HG03064 (cell line): ENCODE measurements around the gene GTPBP6.
"Not testable (repeated sequence)": the region's sequence is repeated elsewhere in the genome, so short reads cannot be mapped to it uniquely, and the experiment has no call there.

Experiments used
- ATAC-seq: cut with Tn5 transposase; IDR thresholded peaks from one replicate; pipeline ENCODE4 v1.9.1; 2021; ENCODE audit warnings: low read depth; ENCODE audit not compliant: unreplicated experiment

GTPBP6 gene

DNA sequence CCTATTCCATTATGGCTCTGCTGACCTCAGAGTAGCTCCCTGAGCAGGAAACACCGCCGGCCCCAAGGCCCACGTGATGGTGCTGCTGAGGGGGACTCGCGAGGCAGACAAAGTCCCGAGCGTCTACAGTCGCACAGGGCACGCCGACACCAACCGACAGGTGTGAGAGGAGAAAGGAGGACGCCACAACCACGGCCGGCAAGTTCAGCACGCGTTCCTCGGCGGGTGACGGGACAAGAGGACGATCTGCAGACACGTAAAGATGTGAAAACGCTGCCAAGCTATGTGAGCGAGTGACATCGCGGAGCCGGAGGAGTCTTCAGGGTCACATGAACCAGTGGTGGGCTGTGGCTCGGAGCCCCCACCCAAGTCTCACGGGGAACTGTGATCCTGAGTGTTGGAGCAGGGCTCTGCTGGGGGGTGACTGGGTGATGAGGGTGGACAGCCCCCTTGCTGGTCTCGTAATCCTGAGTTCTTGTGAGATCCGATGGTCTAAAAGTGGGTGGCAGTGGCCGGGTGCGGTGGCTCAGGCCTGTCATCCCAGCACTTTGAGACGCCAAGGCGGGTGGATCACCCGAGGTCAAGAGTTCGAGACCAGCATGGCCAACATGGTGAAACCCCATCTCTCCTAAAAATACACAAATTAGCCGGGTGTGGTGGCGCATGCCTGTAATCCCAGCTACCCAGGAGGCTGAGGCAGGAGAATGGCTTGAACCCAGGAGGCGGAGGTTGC lies 34.2 kb upstream of the GTPBP6 start:
- ATAC-seq, result no peak

DNA sequence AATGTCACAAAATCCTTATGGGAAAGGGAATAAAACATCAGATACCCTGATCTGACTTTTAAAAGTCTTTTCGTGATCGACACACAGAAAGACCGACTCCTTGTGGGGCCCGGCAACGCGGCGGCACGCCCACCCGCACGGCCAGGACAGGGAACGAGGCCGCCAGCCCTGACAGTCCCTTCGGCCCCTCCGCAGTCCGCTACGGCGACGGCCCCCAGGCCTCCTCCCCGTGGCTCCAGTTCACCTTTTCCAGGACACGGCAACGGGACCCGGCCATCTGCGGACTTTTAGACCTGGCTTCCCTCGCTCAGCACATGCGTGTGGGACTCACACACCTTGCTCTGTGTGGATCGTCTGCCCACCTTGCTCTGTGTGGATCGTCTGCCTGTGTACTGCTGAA lies 33.6 kb upstream of the GTPBP6 start:
- no peak for ATAC-seq

DNA sequence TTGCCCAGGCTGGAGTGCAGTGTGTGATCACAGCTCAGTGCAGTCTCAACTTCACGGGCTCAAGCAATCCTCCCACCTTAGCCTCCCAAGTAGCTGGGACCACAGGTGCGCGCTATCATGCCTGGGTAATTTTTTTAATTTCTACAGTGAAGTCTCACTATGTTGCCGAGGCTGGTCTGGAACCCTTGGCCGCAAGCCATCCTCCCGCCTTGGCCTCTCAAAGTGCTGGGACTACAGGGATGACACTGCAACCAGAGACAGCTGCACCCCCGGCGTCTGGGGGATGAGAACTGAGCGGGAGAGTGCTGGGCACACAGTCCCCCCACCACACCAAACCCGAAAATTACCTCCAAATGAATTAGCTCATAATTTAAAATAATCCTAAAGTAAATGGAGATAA lies 33.1 kb upstream of the GTPBP6 start:
- no peak for ATAC-seq

GRCh38 chrX:351324-351641 lies 32.7 kb upstream of the GTPBP6 start:
- not testable (repeated sequence) for ATAC-seq

GRCh38 chrX:350534-351323 lies 32.1 kb upstream of the GTPBP6 start:
- no peak for ATAC-seq

GRCh38 chrX:350148-350533 lies 31.5 kb upstream of the GTPBP6 start:
- ATAC-seq, result no peak

- no peak for ATAC-seq
Measured at GRCh38 chrX:349702-350101, 31.1 kb upstream of the GTPBP6 start.

DNA sequence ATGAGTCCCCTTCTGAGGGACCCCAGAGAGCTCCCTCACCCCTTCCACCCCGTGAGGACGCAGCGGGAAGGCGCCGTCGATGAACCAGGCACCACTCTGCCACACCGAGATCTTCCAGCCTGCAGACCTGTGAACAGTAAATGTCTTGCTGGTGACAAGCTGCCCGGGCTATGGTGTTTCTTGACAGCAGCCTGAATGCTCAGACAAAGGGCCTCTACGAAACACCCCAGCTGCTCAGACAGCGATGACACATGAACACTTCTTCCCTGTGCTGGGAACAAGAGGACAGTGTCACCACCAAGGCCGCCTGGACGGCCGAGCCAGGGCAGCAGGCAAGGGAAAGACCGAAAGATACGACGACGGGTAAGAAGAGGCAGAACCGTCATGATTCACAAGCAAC lies 30.6 kb upstream of the GTPBP6 start:
- no peak for ATAC-seq

- ATAC-seq, result no peak
Measured at GRCh38 chrX:348461-349117, 30.0 kb upstream of the GTPBP6 start.

GRCh38 chrX:347351-348117 lies 28.9 kb upstream of the GTPBP6 start:
- ATAC-seq, result no peak

DNA sequence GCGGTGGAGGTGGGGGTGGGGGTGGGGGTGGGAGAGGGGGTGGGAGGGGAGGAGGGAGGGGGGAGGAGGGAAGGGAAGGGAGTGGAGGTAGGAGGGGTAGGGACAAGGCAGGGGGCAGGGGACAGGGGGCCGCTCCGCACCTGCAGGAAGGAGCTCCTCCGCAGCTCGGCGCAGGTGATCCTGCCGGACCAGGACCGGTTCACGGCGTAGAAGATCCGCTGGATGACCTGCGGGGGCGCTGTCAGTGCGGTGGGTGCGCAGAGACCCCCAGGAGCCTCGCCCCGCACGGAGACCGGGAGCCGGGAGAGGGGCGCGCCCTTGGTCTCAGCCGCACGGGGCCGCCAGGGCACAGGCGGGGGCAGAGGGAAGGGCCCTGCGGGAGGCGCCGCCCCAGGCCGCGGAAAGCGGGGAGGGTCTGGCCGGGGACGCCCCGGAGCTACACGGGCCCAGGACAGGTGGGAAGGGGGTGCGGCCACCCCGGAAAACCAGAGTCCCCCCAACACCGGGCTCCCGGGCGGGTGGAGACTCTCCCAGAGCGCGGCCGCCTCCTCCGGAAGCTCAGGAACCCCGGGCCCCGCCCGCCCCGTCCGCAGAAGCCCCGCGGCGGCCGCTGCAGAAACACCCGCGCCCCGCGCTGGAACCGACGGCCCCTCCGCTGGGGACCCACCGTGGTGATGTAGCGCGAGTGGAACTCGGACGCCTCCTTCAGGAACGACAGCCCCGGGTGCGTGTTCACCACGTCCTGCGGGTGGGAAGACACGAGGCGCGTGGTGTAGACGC lies 27.6 kb upstream of the GTPBP6 start:
- ATAC-seq, result no peak

- ATAC-seq, result no peak
Measured at GRCh38 chrX:345020-345925, 26.7 kb upstream of the GTPBP6 start.

- no peak for ATAC-seq
Measured at GRCh38 chrX:344371-344901, 25.8 kb upstream of the GTPBP6 start.

DNA sequence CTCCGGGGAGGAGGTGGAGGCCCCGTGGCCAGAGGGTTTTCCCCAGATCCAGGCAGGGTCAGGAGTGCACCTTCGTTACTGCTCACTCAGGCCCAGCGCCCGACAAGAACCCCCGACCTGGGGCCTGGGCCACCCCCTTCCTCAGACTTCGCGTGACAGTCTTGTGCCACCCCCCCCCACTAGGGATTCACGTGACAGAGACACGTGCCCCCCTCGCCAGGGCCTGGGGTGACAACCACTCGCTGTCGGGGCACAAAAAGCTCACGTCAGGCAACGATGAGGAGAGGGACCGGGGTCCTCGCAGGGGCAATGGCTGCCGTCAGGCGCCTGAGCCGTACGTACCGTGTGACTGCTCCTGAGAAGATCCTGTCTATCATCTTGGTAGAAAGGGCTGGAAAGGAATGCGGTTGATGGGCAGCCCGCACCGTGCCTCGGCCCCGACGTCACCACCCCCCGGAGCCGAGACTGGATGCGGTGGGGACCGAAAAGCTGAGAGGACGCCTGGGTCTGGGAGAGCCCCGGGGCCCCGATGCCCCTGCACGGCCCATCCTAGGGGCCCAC lies 23.0 kb upstream of the GTPBP6 start:
- ATAC-seq, result no peak

DNA sequence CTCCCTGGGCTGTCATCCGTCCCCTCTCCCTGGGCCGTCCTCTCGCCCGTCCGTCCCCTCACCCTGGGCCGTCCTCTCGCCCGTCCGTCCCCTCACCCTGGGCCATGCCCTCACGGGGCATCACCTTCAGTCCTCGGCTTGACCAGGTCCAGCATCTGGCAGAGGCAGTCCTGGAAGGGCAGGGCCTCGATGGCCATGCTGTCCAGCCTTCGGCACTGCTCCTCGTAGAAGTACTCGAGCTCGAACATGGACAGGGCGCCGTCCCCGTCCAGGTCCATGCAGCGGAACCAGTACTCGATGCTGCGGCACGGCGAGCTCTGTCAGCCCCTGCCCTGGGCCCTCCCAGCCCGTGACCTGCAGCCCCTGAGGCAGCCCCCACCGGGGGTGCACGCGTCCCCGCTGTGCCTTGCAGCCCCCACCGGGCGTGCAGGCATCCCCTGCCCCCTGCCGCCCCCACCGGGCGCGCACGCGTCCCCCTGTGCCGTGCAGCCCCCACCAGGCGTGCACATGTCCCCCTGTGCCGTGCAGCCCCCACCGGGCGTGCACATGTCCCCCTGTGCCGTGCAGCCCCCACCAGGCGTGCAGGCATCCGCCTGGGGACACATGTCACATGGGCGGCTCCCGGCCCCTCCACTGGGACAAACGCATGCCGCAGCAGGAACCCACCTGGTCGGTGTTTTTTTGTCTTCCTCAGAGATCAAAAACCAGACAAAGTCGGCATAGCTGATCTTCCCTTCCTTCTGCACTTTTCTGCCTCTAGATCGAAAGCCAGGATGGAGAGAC lies 22.2 kb upstream of the GTPBP6 start:
- no peak for ATAC-seq

DNA sequence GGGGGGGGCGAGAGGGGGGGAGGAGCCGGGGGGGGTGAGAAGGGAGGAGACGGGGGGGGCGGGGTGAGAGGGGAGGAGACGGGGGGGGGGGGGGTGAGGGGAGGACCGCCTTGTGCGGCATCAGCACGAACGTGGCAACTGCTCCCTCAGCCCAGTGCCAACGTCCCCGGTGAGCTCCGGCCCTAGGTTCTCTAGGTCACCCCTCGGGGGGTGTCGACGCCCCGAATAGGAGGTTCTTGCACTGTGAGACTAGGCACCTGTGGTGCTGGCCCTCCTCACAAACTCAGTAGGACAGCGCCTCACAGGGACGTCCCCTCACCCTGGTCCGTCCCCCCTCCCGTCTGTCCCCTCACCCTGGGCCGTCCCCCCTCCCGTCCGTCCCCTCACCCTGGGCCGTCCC lies 21.5 kb upstream of the GTPBP6 start:
- ATAC-seq, result no peak

DNA sequence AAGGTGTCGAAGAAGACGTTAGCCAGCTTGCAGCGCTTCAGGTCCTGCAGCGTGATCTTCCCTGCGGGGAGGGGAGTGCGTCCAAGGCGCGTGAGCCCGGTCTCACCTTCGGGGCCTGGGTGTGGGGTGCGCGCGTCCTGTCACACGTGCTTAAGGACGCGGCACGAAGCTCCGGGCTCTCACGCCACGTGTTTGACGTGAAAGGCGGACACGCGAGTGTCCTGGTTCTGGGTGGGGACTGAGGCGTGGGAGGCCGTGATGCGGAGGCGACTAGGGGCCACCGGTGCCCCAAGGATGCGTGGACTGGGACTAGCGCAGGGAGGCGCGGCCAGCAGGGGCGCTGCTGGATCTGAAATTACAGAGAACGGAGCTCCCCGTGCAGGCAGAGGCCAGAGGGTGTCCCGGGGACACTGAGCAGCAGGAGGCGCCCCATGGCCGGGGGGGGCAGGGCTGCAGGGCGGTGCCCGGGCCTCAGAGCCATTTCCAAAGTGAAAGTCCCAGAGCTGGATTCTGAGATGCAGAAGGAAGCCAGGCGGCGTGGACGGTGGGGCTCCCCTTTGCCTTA lies 20.3 kb upstream of the GTPBP6 start:
- no peak for ATAC-seq
